K562 (cell line): ENCODE results near the gene CCNYL1. TPM values are rescaled to one million over a fixed set of nuclear protein-coding genes. Genes with fewer than 3 reads are reported as not detected.

Experiments
- ATF1 ChIP-seq, 2 experiments: fragments of 450-650 bp in 1 of 2; IDR thresholded peaks; 2 replicates each; pipeline ENCODE4 v1.6.1; 2016; ENCODE audit warnings: missing compliant biosample characterization in 1 of 2, missing genetic modification characterization in 1 of 2
- CXXC5 ChIP-seq: fragments of 250-450 bp; sonication (Bioruptor Pico); IDR thresholded peaks from 2 replicates; pipeline ENCODE4 v1.8.0; 2022; ENCODE audit warnings: inconsistent platforms, mild to moderate bottlenecking, moderate library complexity
- EZH2 ChIP-seq: IDR thresholded peaks from 2 replicates; pipeline ENCODE4 v1.6.1; 2012; ENCODE audit warnings: low read depth, mild to moderate bottlenecking, inconsistent platforms, low read length, borderline replicate concordance
- HBP1 ChIP-seq: fragments of 450-650 bp; formaldehyde crosslinking; IDR thresholded peaks from 2 replicates; pipeline ENCODE4 v1.4.0; 2022; ENCODE audit warnings: missing genetic modification characterization
- HES1 ChIP-seq: fragments of 450-650 bp; IDR thresholded peaks from 2 replicates; pipeline ENCODE4 v1.6.1; 2016; ENCODE audit warnings: low read depth, mild to moderate bottlenecking, moderate library complexity
- HNRNPUL1 ChIP-seq: fragments of 200-400 bp; formaldehyde crosslinking; IDR thresholded peaks from 2 replicates; pipeline ENCODE4 v1.6.1; 2017; ENCODE audit warnings: low read length
- KLF1 ChIP-seq: fragments of 450-650 bp; IDR thresholded peaks from 2 replicates; pipeline ENCODE4 v1.6.1; 2016; ENCODE audit warnings: missing genetic modification characterization, missing compliant biosample characterization
- MEF2D ChIP-seq: conservative IDR thresholded peaks from 2 replicates; pipeline ENCODE4 v1.6.1; 2016; ENCODE audit warnings: low read depth, missing genetic modification characterization, missing compliant biosample characterization
- MITF ChIP-seq: IDR thresholded peaks from 2 replicates; pipeline ENCODE4 v1.6.1; 2014; ENCODE audit warnings: antibody characterized with exemption
- MYC ChIP-seq, 2 experiments: fragments of 250-450 bp in 1 of 2; sonication (Bioruptor Pico) in 1 of 2; IDR thresholded peaks; 2 replicates each; pipeline versions ENCODE4 v1.5.1 to v1.6.1; 2012 to 2021; ENCODE audit warnings: low read depth in 2 of 2, borderline replicate concordance in 1 of 2, improper control_type of control experiment in 1 of 2, low read length in 1 of 2, mild to moderate bottlenecking in 1 of 2, moderate library complexity in 1 of 2
- SRF ChIP-seq, 2 experiments: fragments of 250-450, 450-650 bp in 1 of 2; sonication (Bioruptor Pico) in 1 of 2; sonication (generic) in 1 of 2; formaldehyde crosslinking; IDR thresholded peaks; 2 replicates each; pipeline versions ENCODE4 v1.5.0 to v1.5.1; 2020 to 2022; ENCODE audit warnings: mild to moderate bottlenecking in 1 of 2, missing genetic modification reagents in 1 of 2
- TAF1 ChIP-seq: IDR thresholded peaks from 2 replicates; pipeline ENCODE4 v1.6.1; 2011; ENCODE audit warnings: mild to moderate bottlenecking, low read length, moderate library complexity; ENCODE audit not compliant: insufficient read depth, control insufficient read depth, severe bottlenecking; ENCODE audit errors: extremely low read depth
- THAP7 ChIP-seq: fragments of 250-450 bp; sonication (Bioruptor Pico); IDR thresholded peaks from 2 replicates; pipeline ENCODE4 v1.5.0; 2021
- USF2 ChIP-seq: sonication (generic); formaldehyde crosslinking; IDR thresholded peaks from 2 replicates; pipeline ENCODE4 v1.5.0; 2020; ENCODE audit warnings: missing genetic modification reagents
- ZBTB33 ChIP-seq: sonication (generic); formaldehyde crosslinking; IDR thresholded peaks from 2 replicates; pipeline ENCODE4 v1.8.1; 2023; ENCODE audit warnings: mild to moderate bottlenecking, missing genetic modification reagents
- ZNF324 ChIP-seq: fragments of 250-450 bp; sonication (Bioruptor Pico); IDR thresholded peaks from 2 replicates; pipeline ENCODE4 v1.4.0; 2020; ENCODE audit warnings: mild to moderate bottlenecking
- ZNF354B ChIP-seq: fragments of 250-450 bp; sonication (Bioruptor Pico); IDR thresholded peaks from 2 replicates; pipeline ENCODE4 v1.4.0; 2020
- ZNF408 ChIP-seq: fragments of 250-450 bp; sonication (Bioruptor Pico); IDR thresholded peaks from 2 replicates; pipeline ENCODE4 v1.4.0; 2020; ENCODE audit warnings: low read depth, mild to moderate bottlenecking, moderate library complexity
- polyA plus RNA-seq, 8 experiments: library from polyadenylated mRNA; depleted of rRNA in 4 of 8; stranded (reverse) in 5 of 8; unstranded in 3 of 8; fragments of >200 nt; fragmentation: Nextera tagmentation in 2 of 8; fragmentation: Illumina TruSeq in 1 of 8; extraction: Ambion mirVana in 2 of 8; extraction: Trizol in 1 of 8; gene quantifications; 2 replicates each; pipeline versions ENCODE4 v1.2.1 to v1.2.3, GENCODE V29; 2011 to 2014; ENCODE audit warnings: inconsistent platforms in 1 of 8, missing spikeins in 1 of 8
- total RNA-seq, 7 experiments: library from RNA; depleted of rRNA in 6 of 7; stranded (reverse); fragments of >200 nt in 6 of 7; fragmentation: Illumina TruSeq in 2 of 7; extraction: Trizol in 2 of 7; gene quantifications; 2 replicates each; pipeline versions ENCODE4 v1.2.1 to v1.2.3, GENCODE V29; 2011 to 2021; ENCODE audit warnings: low replicate concordance in 1 of 7

Gene CCNYL1
- total and polyA plus RNA-seq, 9 of the 15 experiments (the other 6 are each of a cell fraction or from before 2014, with no cell fraction given), result 1.9 to 7.5 (median 4.7) TPM

- peak; percentile 98 for TF ChIP-seq USF2 (CRISPR knock-in tag)
- no peak for TF ChIP-seq ZNF324 (CRISPR knock-in tag)
- peak; percentile 48; the same call in 1 of the 2 replicates for TF ChIP-seq MYC (IDR thresholded peaks at IDR 0.05; ENCODE audit: low read depth, low read length)
- TF ChIP-seq MYC (CRISPR knock-in tag; IDR thresholded peaks at IDR 0.05; ENCODE audit: borderline replicate concordance, low read depth), result no peak
- TF ChIP-seq TAF1, result peak; percentile 78
- no peak for TF ChIP-seq ZNF408 (CRISPR knock-in tag)
- no peak for TF ChIP-seq ZNF354B (CRISPR knock-in tag)
- TF ChIP-seq MITF, result no peak
- 0 out of 2 replicates have a peak, but pooled peaks have one; percentile 35 for TF ChIP-seq HES1
- TF ChIP-seq CXXC5 (CRISPR knock-in tag), result peak; percentile 15; the same call in 1 of the 2 replicates
- no peak for TF ChIP-seq MEF2D (tag)
- TF ChIP-seq ATF1 (CRISPR knock-in tag; IDR thresholded peaks at IDR 0.05), result no peak
- peak; percentile 33; the same call in 1 of the 2 replicates for TF ChIP-seq ATF1 (tag; IDR thresholded peaks at IDR 0.05)
- no peak for TF ChIP-seq ZBTB33
- no peak for TF ChIP-seq EZH2
- TF ChIP-seq HBP1 (CRISPR knock-in tag), result peak; percentile 81; the same call in 1 of the 2 replicates
- no peak for TF ChIP-seq THAP7 (CRISPR knock-in tag)
- no peak for TF ChIP-seq HNRNPUL1
- TF ChIP-seq KLF1 (tag), result no peak
- no peak for TF ChIP-seq SRF (CRISPR knock-in tag; IDR thresholded peaks at IDR 0.05)
Observed at GRCh38 chr2:207710814-207711740, at the start of gene CCNYL1 (continued).
